OCI-LY3 (cell line): ENCODE data around the gene C11orf68.

Experiments used
- CTCF ChIP-seq: fragments of 200-600, 300-600 bp; sonication (generic); IDR thresholded peaks from 2 replicates; pipeline ENCODE4 v1.5.1; 2014; ENCODE audit warnings: antibody characterized with exemption, low read length, low read depth
- EZH2phosphoT487 ChIP-seq: fragments of 200-600 bp; shearing (Covaris generic); IDR thresholded peaks from 2 replicates; pipeline ENCODE4 v1.6.1; 2018; ENCODE audit warnings: antibody characterized with exemption, mixed run types, low read depth

DNA sequence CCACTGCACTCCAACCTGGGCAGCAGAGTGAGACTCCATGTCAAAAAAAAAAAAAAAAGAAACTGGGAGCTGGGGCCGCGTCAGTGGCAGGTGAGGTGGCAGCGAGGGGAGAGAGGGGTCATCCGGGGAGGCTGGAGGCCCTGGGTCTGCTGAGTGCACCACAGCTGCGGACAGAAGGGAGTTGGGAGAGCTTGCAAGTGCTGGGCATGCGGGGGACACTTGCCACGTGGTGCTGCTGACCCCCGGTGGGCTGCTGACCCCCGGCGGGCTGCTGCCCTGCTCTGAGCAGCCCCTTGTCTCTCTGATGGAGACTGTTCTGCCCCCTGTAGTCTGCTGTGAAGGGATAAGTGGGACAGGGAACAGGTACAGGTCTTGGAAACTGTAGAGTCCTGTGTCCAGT lies 3.0 kb upstream of the C11orf68 start:
- no peak for TF ChIP-seq CTCF
- no peak for TF ChIP-seq EZH2phosphoT487
